ENCODE measurements around the gene TSPAN9.
A peak's percentile ranks its signal among the peaks of the same experiment; 100 is the strongest.

Gene TSPAN9

DNA sequence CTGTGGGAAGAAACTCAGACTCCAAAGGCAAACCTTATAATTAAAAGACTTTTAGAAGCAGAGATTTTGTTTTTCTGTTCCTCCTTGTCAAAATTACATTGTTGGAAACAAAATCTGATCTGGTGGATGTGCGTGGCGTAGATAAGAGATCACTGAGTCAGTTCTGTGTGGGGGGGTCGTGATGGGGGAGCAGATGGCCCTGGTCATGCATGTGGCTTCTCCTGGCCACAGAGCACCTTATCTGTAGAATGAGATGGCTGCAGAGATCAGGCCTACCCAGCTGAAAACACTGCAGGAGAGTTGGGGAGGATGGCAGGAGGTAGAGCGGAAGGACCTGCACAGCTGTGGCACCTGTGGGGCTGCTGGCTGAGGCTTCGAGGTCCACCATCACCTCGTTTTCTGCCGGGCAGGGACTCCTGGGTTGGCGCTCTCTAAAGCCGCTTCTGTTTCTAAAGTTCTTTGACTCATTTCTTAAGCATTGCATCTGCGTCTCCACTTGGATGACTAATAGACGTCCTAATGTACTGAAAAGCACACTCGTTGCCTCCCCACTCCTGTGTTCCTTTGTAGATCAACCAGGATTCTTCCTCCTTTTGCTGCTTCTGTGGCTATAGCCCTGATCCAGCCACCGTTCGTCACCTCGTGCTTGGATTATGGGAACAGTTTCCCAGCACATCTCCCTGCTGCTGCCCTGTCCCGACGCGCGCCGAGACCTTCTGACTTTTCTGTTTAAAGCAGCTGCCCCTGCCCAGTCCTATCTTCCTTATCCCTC is 93.4 kb downstream of the TSPAN9 start:
- DNase-seq, result peak; percentile 64

GRCh38 chr12:3171195-3171591 is 94.0 kb downstream of the TSPAN9 start:
- peak; percentile 70 for DNase-seq

DNA sequence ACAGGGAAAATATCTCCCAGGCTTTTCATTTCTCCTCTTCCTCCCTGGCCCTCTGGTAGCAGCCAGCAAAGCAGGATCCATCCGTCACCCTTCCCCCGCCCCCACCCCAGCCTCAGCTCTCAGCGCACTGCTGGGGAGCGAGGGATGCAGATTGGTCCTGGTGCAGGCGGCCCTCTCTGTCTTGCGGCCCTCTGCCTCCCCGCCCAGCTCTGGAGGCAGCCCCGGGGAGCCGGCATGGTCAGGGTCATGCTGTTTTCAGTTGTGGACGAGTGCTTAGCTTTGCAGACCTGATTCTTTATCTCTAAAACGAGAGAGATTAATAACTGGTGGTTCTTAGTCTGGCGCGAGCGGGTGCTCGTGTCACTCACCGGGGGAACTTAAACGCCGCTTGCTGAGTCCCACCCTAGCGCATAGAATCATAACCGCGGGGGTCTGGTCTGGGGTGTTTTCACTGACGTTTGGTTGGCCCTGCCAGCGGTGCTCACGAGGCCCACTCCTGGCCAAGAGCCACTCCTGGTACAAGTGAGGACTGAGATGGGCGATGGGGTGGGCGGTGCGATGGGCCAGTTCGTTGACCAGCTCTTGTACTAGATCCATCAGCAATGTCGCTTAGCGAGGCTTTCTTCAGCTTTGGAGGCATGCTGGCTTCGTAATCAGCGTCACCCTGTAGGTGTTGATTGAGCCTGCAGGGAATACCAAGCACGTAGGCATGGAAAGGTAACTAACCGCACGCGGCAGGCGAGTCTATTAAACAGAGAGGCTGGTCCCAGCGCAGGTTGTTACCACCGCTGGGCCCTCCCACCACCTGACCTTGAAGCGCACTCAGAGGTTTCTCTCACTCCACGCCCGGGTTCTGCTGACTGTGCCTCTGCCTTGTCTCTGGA is 95.2 kb downstream of the TSPAN9 start:
- DNase-seq, result no peak

GRCh38 chr12:3173008-3173553 is 95.9 kb downstream of the TSPAN9 start:
- DNase-seq, result no peak

- DNase-seq, result no peak
Measured at GRCh38 chr12:3173912-3174311, 96.7 kb downstream of the TSPAN9 start.

- no peak for DNase-seq
Measured at GRCh38 chr12:3175238-3175637, 98.1 kb downstream of the TSPAN9 start.

GRCh38 chr12:3176754-3177153 is 99.6 kb downstream of the TSPAN9 start:
- no peak for DNase-seq

DNA sequence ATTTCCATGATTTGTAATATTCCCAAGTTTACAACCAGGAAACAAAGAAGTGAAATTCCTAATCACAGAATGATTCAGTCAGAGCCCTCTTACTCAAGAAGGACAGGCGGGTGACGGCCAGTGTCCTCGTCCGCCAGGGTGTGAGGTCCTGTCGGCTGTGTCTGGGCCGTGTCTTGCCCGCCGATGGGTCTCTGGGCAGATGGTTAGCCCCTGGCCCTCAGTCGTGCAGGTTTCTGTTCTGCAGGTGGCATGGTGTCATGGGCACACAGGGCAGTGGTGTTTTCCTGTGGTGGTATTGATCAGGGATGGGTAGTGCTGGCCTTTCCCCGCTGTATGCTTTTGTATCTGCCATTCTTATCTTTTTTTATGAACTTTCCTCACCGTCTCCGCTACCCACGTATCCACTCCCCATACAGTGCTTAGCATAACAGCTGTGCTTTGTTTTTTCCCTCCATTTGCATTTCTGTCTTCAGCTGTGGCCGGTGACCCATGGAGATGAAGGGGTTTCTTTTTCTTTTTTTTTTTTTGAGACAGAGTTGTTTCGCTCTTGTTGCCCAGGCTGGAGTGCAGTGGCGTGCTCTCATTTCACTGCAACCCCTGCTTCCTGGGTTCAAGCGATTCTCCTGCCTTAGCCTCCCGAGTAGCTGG is 100.7 kb downstream of the TSPAN9 start:
- DNase-seq, result no peak

GRCh38 chr12:3178671-3179313 is 101.6 kb downstream of the TSPAN9 start:
- DNase-seq, result no peak

GRCh38 chr12:3179731-3180130 is 102.6 kb downstream of the TSPAN9 start:
- no peak for DNase-seq

DNA sequence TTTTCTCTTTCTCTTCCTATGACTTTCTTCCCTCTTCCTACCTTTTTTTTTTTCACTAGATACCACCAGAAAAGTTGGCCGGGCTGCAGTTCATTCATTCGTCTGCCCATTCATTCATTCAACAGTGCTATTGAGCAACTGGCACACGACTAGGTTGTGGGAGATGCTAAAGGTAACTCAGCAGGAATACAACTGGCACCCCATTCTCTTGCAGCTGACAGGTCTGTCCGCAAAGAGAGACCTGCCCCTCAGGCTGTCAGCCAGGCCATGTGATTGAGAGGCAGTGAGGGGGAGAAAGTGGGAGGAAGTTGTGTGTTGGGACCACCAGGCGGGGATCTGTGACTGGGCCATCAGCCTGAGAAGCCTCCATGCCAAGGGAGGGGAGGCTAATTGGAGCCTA is 105.2 kb downstream of the TSPAN9 start:
- DNase-seq, result no peak

GRCh38 chr12:3184485-3184884 is 107.3 kb downstream of the TSPAN9 start:
- no peak for DNase-seq

- DNase-seq, result no peak
Measured at GRCh38 chr12:3185260-3185870, 108.2 kb downstream of the TSPAN9 start.

DNA sequence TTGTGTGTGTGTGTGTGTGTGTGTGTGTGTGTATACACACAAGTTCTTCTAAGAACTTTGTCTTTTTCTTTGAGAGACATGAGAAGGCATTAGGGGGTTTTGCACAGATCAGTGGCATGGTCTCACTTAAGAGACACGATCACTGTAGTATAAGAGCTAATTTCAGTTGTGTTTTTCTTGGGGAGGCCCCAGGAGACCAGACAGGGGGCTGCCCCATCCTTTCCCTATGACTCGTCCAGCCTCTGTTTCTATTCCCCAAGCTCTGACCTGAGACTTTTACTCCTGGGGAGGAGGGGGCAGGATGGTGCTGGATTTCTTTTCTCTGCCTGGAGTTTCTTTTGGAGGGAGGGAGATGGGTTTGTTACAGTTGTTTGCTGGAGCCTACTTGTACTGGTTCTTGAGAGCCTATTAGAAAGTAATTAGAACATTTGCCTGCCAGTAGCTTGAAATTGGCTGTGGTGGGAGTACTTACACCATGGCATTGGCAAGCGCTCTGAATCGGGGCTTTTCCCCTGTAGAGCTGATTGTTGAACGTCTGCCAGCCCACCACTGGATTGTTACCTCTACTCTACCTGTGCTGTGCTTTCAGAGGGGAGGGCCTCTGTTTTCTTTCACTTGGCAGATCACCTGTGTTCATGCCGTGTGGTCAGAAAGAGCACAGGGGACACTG is 109.5 kb downstream of the TSPAN9 start:
- DNase-seq, result no peak

GRCh38 chr12:3187846-3188770 is 110.9 kb downstream of the TSPAN9 start:
- no peak for DNase-seq

- no peak for DNase-seq
Measured at GRCh38 chr12:3189282-3189681, 112.1 kb downstream of the TSPAN9 start.

- peak; percentile 74 for DNase-seq
Measured at GRCh38 chr12:3190101-3190500, 112.9 kb downstream of the TSPAN9 start.

DNA sequence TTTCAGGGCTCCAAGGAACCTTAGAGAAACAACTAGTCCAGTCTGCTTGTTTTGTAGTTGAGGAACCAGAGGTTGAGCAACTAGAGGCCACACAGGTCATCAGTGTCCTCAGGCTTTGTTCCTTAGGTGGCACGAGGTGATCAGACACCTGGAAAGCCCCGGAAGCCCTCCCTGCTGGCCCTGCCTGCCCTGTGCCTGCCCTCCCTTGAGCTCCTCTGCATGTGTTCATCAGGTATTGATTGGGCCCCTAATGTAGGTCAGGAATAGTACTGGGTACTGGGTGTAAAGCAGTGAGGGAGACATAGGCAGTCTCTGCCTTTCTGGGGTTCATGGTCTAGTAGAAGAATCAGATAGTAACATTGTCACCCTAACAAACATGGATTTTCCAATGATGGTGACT is 114.3 kb downstream of the TSPAN9 start:
- no peak for DNase-seq

DNA sequence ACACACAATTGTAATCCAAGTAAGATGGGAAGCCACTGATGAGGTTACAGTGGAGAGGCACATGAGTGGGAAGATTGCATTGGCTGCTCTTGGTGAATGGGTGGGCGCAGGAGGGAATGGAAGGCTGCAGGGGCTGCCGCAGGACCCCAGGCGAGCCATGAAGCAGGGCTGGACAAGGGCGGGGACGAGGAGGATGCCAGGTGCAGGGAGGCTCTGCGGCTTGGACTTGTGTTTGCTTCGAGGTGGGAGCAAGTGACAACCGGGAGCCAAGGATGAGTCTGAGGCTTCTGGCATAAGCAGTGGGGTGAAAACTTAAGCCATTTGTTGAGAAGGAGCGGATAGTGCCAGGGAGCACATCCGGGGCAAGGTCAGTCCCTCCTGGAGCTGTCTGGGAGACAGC is 115.0 kb downstream of the TSPAN9 start:
- DNase-seq, result no peak

- DNase-seq, result no peak
Measured at GRCh38 chr12:3193131-3193530, 116.0 kb downstream of the TSPAN9 start.

DNA sequence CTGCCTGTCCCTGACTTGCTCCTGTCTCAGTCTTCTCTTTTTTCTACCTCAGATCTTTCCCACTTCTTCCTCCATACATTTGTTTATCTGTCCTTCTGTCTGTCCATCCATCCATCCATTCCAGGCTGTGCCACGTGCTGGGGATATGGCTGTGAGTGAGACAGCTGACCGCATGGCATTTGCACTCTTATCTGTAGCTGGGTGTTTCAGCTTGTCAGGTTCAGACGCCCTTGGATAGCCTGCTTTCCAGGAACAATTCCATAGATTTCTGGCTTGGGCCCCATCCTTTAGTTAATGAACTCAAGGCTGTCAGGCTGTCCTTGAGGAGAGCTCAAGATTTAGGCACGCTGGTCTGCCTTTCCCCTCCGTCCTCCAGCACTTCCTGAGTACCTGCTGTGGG is 116.6 kb downstream of the TSPAN9 start:
- DNase-seq, result no peak
